Stimulated activated CD8-positive, alpha-beta memory T cell treated with anti-CD3 and anti-CD28 coated beads, Interleukin-12 subunit alpha, Interleukin-12 subunit beta, amount 100 ng/mL, for 4 hours (primary cell): ENCODE results near the gene LMCD1.
"Not testable (repeated sequence)": the region's sequence is repeated elsewhere in the genome, so short reads cannot be mapped to it uniquely, and the experiment has no call there.

Experiments used
- DNase-seq: peaks from one replicate; pipeline ENCODE4 v3.0.0-alpha.2; 2020; ENCODE audit warnings: low read depth

Gene LMCD1

GRCh38 chr3:8560366-8561007 lies 58.9 kb downstream of the LMCD1 start:
- DNase-seq: no peak

GRCh38 chr3:8561370-8561769 lies 59.7 kb downstream of the LMCD1 start:
- no peak for DNase-seq

- DNase-seq: no peak
These were observed 60.5 kb downstream of the LMCD1 start for GRCh38 chr3:8562081-8562595.

- no peak for DNase-seq
These were observed 61.5 kb downstream of the LMCD1 start for GRCh38 chr3:8563146-8563545.

- no peak for DNase-seq
These were observed 62.0 kb downstream of the LMCD1 start for GRCh38 chr3:8563597-8563996.

GRCh38 chr3:8565376-8565775 lies 63.8 kb downstream of the LMCD1 start:
- no peak for DNase-seq

- DNase-seq: no peak
These were observed 66.4 kb downstream of the LMCD1 start for GRCh38 chr3:8567784-8568575.

GRCh38 chr3:8571256-8571655 lies 69.6 kb downstream of the LMCD1 start:
- DNase-seq: no peak

- no peak for DNase-seq
These were observed 71.8 kb downstream of the LMCD1 start for GRCh38 chr3:8573342-8573926.

GRCh38 chr3:8574040-8574669 lies 72.5 kb downstream of the LMCD1 start:
- no peak for DNase-seq

- no peak for DNase-seq
These were observed 73.2 kb downstream of the LMCD1 start for GRCh38 chr3:8574670-8575322.

GRCh38 chr3:8575364-8576104 lies 73.9 kb downstream of the LMCD1 start:
- no peak for DNase-seq

- no peak for DNase-seq
These were observed 74.8 kb downstream of the LMCD1 start for GRCh38 chr3:8576436-8576835.

GRCh38 chr3:8576841-8577571 lies 75.4 kb downstream of the LMCD1 start:
- DNase-seq: no peak

GRCh38 chr3:8578282-8578681 lies 76.7 kb downstream of the LMCD1 start:
- DNase-seq: no peak

GRCh38 chr3:8579096-8579495 lies 77.5 kb downstream of the LMCD1 start:
- DNase-seq: no peak

- DNase-seq: no peak
These were observed 78.3 kb downstream of the LMCD1 start for GRCh38 chr3:8579943-8580342.

GRCh38 chr3:8580434-8580833 lies 78.8 kb downstream of the LMCD1 start:
- not testable (repeated sequence) for DNase-seq

GRCh38 chr3:8581373-8581772 lies 79.8 kb downstream of the LMCD1 start:
- DNase-seq: no peak

- DNase-seq: no peak
These were observed 80.3 kb downstream of the LMCD1 start for GRCh38 chr3:8581806-8582445.
